CD4-positive, alpha-beta T cell (primary cell): ENCODE measurements around the gene PAPPA. TPM values are rescaled to one million over a fixed set of nuclear protein-coding genes. Genes with fewer than 3 reads are reported as not detected.

ENCODE experiments used
- ATAC-seq: fragments of 200-7000 bp; cut with Tn5 transposase; one replicate; pipeline ENCODE4 v1.10.0; 2022; ENCODE audit warnings: mild to moderate bottlenecking; ENCODE audit not compliant: poor library complexity
- CTCF ChIA-PET: fragments of 350-600 bp; sonication (Branson Sonifier 250); formaldehyde crosslinking; loops from one replicate; lab custom pipeline; 2021; ENCODE audit warnings: antibody characterized with exemption, inconsistent platforms; lab: Charles Lee
- POLR2A ChIA-PET: fragments of 350-600 bp; sonication (Branson Sonifier 250); formaldehyde crosslinking; loops from one replicate; lab custom pipeline; 2021; ENCODE audit warnings: antibody characterized with exemption, inconsistent platforms; lab: Charles Lee
- DNase-seq, 14 experiments: peaks; one replicate each; pipeline ENCODE4 v3.0.0-alpha.2; 2013 to 2020; ENCODE audit warnings: mixed read lengths in 2 of 14
- H3K27ac ChIP-seq, 2 donors: one replicate each; pipeline versions ENCODE4 v1.5.1 to v1.7.0; 2013; ENCODE audit warnings: low read length in 2 of 2, low read depth in 1 of 2, mild to moderate bottlenecking in 1 of 2
- H3K27me3 ChIP-seq, 2 experiments: 1 replicate in 1 of 2; 2 replicates in 1 of 2; pipeline versions ENCODE4 v1.6.1 to v1.7.0; 2013; ENCODE audit warnings: low read length in 2 of 2, control low read depth in 1 of 2, mild to moderate bottlenecking in 1 of 2, moderate library complexity in 1 of 2; ENCODE audit not compliant: insufficient read depth in 2 of 2, control insufficient read depth in 1 of 2
- H3K36me3 ChIP-seq: one replicate; pipeline ENCODE4 v1.6.1; 2013; ENCODE audit warnings: low read length, control low read depth; ENCODE audit not compliant: insufficient read depth
- H3K4me1 ChIP-seq: one replicate; pipeline ENCODE4 v1.6.1; 2013; ENCODE audit warnings: low read length, control low read depth; ENCODE audit not compliant: insufficient read depth
- H3K4me3 ChIP-seq: one replicate; pipeline ENCODE4 v1.5.1; 2013; ENCODE audit warnings: mild to moderate bottlenecking, low read length, moderate library complexity
- H3K9me3 ChIP-seq, 2 experiments: 1 replicate in 1 of 2; 2 replicates in 1 of 2; pipeline versions ENCODE4 v1.6.1 to v1.7.0; 2013; ENCODE audit warnings: low read length in 2 of 2, mild to moderate bottlenecking in 2 of 2, control low read depth in 1 of 2, moderate library complexity in 1 of 2; ENCODE audit not compliant: control insufficient read depth in 1 of 2, insufficient read depth in 1 of 2
- H3K27ac Mint-ChIP-seq: one replicate; pipeline ENCODE4 v1.8.0; 2020; ENCODE audit warnings: mixed read lengths
- H3K27me3 Mint-ChIP-seq: one replicate; pipeline ENCODE4 v1.8.0; 2021; ENCODE audit warnings: mixed read lengths
- H3K36me3 Mint-ChIP-seq: one replicate; pipeline ENCODE4 v1.8.0; 2021; ENCODE audit warnings: low read depth, mixed read lengths
- H3K4me1 Mint-ChIP-seq: one replicate; pipeline ENCODE4 v1.8.0; 2021; ENCODE audit warnings: low read depth, mixed read lengths
- H3K4me3 Mint-ChIP-seq: one replicate; pipeline ENCODE4 v1.8.0; 2020; ENCODE audit warnings: mild to moderate bottlenecking, mixed read lengths
- H3K9me3 Mint-ChIP-seq: one replicate; pipeline ENCODE4 v1.8.0; 2020; ENCODE audit warnings: mixed read lengths
- CTCF ChIP-seq: fragments of 200-600 bp; IDR thresholded peaks from one replicate; pipeline ENCODE4 v1.8.0; 2022; ENCODE audit warnings: antibody characterized with exemption, mild to moderate bottlenecking
- intact Hi-C, 2 experiments: fragments of 100-400 bp; cut with DNase I in 1 of 2; cut with micrococcal nuclease in 1 of 2; formaldehyde crosslinking; loops; one replicate each; pipeline versions ENCODE4 v1.15.1 to v1.9.0; 2023 to 2025; cut with DNase I, micrococcal nuclease
- total RNA-seq, 174 experiments: library from RNA in 2 of 174; stranded (reverse) in 2 of 174; gene quantifications; one replicate each; pipeline ENCODE4 v1.2.3 and lab custom pipeline; 2021 to 2026

The PAPPA gene
- total RNA-seq, 2 experiments from 2014 or later: 0.03 TPM; not detected in 1

DNA sequence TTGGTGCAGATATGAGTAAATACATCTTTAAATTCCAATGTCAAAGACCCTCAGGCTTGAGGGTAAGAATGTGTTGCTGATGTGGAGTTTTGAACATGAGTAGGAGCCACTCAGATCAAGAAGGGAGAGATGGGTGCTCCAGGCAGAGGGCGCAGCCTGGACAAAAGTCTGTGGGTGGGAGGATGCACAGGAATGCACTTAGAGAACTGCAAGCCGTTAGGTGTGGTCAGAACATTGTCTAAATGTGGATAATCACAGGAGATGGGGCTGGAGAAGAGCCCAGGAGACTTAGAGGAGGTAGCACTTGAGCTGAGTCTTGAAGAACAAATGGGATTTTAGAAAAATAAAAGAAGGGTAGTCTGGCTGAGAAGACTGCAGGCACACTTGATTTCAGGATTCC, 255.5 kb downstream of the PAPPA start:
- Mint-ChIP-seq H3K4me3 (no peak overlapping the region), H3K27ac (no peak overlapping the region), H3K9me3 (no peaks in the 10 kb centered on the region), H3K27me3 (no peaks in the 10 kb centered on the region), H3K36me3 (no peaks in the 10 kb centered on the region), H3K4me1 (no peaks in the 10 kb centered on the region)
- intact Hi-C loops: no loop called here
- CTCF ChIA-PET: no interaction called here
- ATAC-seq (no peak), DNase-seq (no peak)
- TF ChIP-seq CTCF: no peak
- POLR2A ChIA-PET: no interaction called here
- H3K4me3 ChIP-seq: no peak overlapping the region
- H3K4me1 ChIP-seq: no peaks in the 10 kb centered on the region
- no peaks in the 10 kb centered on the region for H3K27me3 ChIP-seq
- H3K9me3 ChIP-seq: no peaks in the 10 kb centered on the region
- H3K27ac ChIP-seq: no peak overlapping the region
- no peaks in the 10 kb centered on the region for H3K36me3 ChIP-seq

- Mint-ChIP-seq H3K36me3 (no peaks in the 10 kb centered on the region), H3K27ac (no peak overlapping the region), H3K27me3 (no peaks in the 10 kb centered on the region), H3K4me3 (no peak overlapping the region), H3K4me1 (no peaks in the 10 kb centered on the region), H3K9me3 (no peaks in the 10 kb centered on the region)
- ChIA-PET POLR2A (no interaction called here), CTCF (no interaction called here)
- DNase-seq (no peak), ATAC-seq (no peak)
- no peaks in the 10 kb centered on the region for H3K36me3 ChIP-seq
- H3K9me3 ChIP-seq: no peaks in the 10 kb centered on the region
- H3K27me3 ChIP-seq: no peaks in the 10 kb centered on the region
- no peak overlapping the region for H3K4me3 ChIP-seq
- no peak overlapping the region for H3K27ac ChIP-seq
- intact Hi-C loops: no loop called here
- H3K4me1 ChIP-seq: no peaks in the 10 kb centered on the region
- no peak for TF ChIP-seq CTCF
Measured at GRCh38 chr9:116409638-116410037, 256.0 kb downstream of the PAPPA start.

- H3K27me3 ChIP-seq: no peaks in the 10 kb centered on the region
- no peaks in the 10 kb centered on the region for H3K27me3 Mint-ChIP-seq
- no peaks in the 10 kb centered on the region for H3K36me3 Mint-ChIP-seq
- DNase-seq (no peak), ATAC-seq (no peak)
- H3K9me3 ChIP-seq: no peaks in the 10 kb centered on the region
- no peak overlapping the region for H3K27ac ChIP-seq
- H3K4me3 Mint-ChIP-seq: no peak overlapping the region
- no peak for TF ChIP-seq CTCF
- ChIA-PET POLR2A (no interaction called here), CTCF (no interaction called here)
- no peaks in the 10 kb centered on the region for H3K4me1 ChIP-seq
- H3K4me3 ChIP-seq: no peak overlapping the region
- intact Hi-C loops: no loop called here
- H3K4me1 Mint-ChIP-seq: no peaks in the 10 kb centered on the region
- no peaks in the 10 kb centered on the region for H3K36me3 ChIP-seq
- H3K27ac Mint-ChIP-seq: no peak overlapping the region
- no peaks in the 10 kb centered on the region for H3K9me3 Mint-ChIP-seq
Measured at GRCh38 chr9:116411506-116411905, 257.9 kb downstream of the PAPPA start.
